GM19025 (cell line): Measurements from ENCODE around the gene YIPF7.

Experiments
- ATAC-seq: cut with Tn5 transposase; IDR thresholded peaks from one replicate; pipeline ENCODE4 v1.9.1; 2021; ENCODE audit warnings: mild to moderate bottlenecking, low read depth, moderate library complexity; ENCODE audit not compliant: unreplicated experiment

YIPF7 gene

DNA sequence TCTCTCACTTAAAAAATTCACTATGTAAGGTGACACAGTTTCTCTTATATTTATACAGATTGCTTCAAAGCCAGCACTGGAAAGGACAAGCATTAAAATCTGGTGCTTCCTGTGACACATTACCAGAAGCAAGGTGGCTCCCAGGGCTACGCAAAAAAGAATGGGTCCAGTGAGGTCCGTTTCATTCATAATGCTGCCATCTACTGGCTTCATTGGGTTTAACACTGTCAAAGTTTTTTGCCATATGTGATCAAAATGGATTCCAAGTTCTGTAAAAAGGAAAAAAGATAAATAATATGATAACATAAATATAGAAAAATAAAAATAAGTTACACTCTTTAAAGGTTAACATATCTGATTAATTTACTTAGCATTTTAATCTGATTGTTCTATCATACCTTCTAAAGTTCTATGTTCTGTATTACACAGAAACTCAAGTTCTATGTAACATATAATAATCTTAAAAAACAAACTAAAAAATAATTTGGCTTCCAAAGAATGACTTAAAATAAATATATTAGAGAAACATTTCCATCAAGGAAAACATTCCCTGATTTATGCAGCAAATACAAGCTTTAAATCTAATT lies 22.1 kb downstream of the YIPF7 start:
- peak; percentile 77 for ATAC-seq

DNA sequence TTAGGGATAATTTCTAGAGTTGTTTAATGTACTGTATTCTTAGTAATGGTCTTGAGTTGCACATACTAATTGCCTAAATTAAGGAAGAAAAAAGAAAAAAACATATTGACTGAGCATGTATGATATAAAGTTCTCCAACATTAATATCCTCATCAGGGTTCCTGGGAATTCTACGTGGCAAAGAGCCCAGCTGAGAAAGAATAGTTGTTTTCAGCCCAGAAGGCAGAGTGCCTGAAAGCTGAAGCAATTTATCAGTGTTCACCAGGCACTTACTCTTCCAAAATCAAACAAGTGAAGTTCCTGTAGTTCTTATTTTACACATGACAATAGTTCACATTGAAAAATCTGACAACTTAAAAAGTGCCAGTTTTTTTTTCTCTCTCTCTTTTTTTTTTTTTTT lies 27.7 kb downstream of the YIPF7 start:
- ATAC-seq, result no peak

DNA sequence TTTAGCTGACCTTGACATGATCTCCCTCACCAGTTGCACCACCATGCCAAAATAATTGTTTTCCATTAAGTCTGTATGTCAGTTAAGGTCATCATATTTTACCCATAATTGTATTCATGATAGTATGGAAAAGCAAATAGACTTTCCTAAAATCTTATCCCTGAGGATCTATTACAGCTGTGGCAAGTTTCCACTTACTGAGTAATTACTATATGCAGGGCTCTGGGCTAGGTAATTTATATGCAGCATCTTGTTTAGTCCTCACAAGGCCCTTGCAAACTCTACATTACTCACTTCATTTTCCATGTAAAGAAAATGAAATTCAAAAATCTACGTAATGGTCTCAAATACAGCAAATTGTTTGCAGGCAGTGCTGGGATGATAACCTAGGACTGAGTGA lies 34.8 kb downstream of the YIPF7 start:
- ATAC-seq, result no peak

DNA sequence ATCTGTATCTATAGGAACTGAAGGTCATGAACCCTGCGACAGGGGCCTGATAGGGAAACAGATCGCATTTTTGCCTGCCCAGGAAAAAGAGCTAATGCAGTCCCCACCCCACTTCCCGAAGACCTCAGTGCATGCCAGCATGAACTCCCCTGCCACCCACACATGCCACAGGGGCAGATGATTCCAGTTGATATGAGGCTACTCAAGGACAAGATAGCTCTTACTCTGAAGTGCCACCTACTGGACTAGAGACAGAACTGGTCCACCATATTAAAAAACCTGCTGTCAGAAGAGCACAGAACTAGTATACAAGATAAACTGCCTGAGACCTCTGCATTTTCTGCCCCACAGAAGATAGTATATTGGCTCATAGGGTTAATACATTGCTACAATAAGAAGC lies 68.0 kb downstream of the YIPF7 start:
- no peak for ATAC-seq

DNA sequence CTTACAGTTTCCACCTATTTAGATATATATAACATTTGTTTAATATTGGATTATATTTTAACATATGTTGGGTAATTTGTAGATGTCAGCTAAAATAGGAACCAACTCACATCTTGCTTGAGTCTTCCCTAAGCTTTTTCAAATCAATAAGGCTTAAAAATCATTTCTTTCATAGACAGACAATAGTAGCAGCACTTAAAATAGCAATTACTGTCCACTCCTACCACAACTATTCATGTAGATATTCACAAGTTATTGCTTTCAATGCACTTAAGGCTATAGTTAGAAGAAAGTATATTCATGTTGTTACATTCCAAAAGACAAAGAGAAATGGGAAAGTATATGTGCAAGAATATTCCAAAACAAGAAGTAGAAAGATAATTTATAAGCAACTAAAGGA lies 71.2 kb downstream of the YIPF7 start:
- no peak for ATAC-seq

DNA sequence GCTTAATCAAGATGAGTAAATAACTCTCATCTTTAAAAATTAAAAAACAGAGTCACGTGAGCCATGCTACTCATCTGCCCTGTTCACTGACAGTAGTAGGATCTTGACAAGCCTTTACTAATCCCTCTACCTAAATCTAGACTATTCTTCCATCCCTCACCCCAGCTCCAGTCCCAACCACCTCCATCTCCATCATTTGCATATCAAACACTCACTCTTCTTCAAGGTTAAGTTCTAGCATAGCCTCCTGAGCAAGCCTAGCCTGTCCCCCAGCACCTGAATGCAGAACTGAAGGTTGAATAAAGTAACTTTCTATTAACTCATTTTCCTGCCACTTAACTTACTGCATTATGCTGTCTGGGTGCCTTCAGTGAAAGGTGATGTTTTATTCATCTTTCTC lies 72.5 kb downstream of the YIPF7 start:
- ATAC-seq, result no peak
